AG04450 (cell line): Measurements from ENCODE around the gene CRHR1. TPM values are rescaled to one million over a fixed set of nuclear protein-coding genes. Genes with fewer than 3 reads are reported as not detected.

ENCODE experiments used
- CTCF ChIA-PET: fragments of 300-600, 350-600 bp; formaldehyde crosslinking; extraction: SDS; loops from one replicate; lab custom pipeline; 2022; ENCODE audit warnings: antibody characterized with exemption, inconsistent platforms; lab: Charles Lee
- POLR2A ChIA-PET: fragments of 350-600 bp; formaldehyde crosslinking; extraction: SDS; loops from one replicate; lab custom pipeline; 2021; ENCODE audit warnings: antibody characterized with exemption, inconsistent platforms; lab: Yijun Ruan, JAX
- DNase-seq: peaks from one replicate; pipeline ENCODE4 v3.0.0-alpha.2; 2011; ENCODE audit warnings: low read depth, low spot score
- H3K27ac ChIP-seq: one replicate; pipeline ENCODE4 v1.5.1; 2012; ENCODE audit warnings: low read depth, low read length, control low read depth
- H3K27me3 ChIP-seq: one replicate; pipeline ENCODE4 v1.6.0; 2012; ENCODE audit warnings: low read length; ENCODE audit not compliant: control insufficient read depth, insufficient read depth
- H3K4me3 ChIP-seq: 2 replicates; pipeline ENCODE4 v1.5.1; 2011; ENCODE audit warnings: mild to moderate bottlenecking, low read depth, low read length, control low read depth
- H3K9me3 ChIP-seq: 2 replicates; pipeline ENCODE4 v1.5.1; 2012; ENCODE audit warnings: low read length; ENCODE audit not compliant: control insufficient read depth, insufficient read depth
- polyA plus RNA-seq: library from polyadenylated mRNA; depleted of rRNA; stranded (reverse); fragments of >200 nt; gene quantifications from 2 replicates; pipeline ENCODE4 v1.2.3, GENCODE V29; 2011
- TF ChIP-seq, protein P1 (sequence below): IDR thresholded peaks from 2 replicates; pipeline ENCODE4 v1.5.1; 2011; ENCODE audit warnings: low read depth, low read length, control low read depth, inconsistent platforms

Gene CRHR1
- polyA plus RNA-seq, 1 experiment = not detected

DNA sequence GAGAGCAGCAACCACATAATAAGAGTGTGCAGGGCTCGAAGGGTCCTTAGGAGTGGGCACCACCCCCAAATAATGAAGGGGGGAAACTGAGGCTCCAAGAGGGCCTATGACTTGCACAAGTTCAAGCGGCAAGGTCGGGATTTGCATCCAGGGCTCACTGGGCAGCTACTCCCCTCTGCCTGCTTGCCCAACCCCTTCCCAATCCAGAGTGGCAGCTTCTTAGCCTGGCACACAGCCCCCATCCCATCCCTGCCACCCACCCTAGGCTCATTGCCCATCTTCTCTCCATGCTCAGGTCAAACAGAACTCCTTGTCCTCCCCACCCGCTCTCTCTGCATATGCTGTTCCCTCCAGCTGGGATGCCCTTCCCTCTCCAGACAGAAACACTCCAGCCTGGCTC is 63.0 kb downstream of the CRHR1 start:
- TF ChIP-seq, protein P1, sequence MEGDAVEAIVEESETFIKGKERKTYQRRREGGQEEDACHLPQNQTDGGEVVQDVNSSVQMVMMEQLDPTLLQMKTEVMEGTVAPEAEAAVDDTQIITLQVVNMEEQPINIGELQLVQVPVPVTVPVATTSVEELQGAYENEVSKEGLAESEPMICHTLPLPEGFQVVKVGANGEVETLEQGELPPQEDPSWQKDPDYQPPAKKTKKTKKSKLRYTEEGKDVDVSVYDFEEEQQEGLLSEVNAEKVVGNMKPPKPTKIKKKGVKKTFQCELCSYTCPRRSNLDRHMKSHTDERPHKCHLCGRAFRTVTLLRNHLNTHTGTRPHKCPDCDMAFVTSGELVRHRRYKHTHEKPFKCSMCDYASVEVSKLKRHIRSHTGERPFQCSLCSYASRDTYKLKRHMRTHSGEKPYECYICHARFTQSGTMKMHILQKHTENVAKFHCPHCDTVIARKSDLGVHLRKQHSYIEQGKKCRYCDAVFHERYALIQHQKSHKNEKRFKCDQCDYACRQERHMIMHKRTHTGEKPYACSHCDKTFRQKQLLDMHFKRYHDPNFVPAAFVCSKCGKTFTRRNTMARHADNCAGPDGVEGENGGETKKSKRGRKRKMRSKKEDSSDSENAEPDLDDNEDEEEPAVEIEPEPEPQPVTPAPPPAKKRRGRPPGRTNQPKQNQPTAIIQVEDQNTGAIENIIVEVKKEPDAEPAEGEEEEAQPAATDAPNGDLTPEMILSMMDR = no peak
- ChIA-PET POLR2A (no interaction called here), CTCF (interaction anchor here (0.6 kb wide), 1 partner anchor 657 kb away, joined by 3 read pairs; no protein-coding TSS in a partner anchor)
- DNase-seq = no peak
- H3K4me3 ChIP-seq = no peak overlapping the region
- peaks cover 10% of the 10 kb centered on the region for H3K27me3 ChIP-seq
- no peak overlapping the region for H3K27ac ChIP-seq
- no peaks in the 10 kb centered on the region; the same call in 1 of the 2 replicates for H3K9me3 ChIP-seq

GRCh38 chr17:45847747-45848146 is 63.6 kb downstream of the CRHR1 start:
- DNase-seq = no peak
- ChIA-PET CTCF (no interaction called here), POLR2A (no interaction called here)

DNA sequence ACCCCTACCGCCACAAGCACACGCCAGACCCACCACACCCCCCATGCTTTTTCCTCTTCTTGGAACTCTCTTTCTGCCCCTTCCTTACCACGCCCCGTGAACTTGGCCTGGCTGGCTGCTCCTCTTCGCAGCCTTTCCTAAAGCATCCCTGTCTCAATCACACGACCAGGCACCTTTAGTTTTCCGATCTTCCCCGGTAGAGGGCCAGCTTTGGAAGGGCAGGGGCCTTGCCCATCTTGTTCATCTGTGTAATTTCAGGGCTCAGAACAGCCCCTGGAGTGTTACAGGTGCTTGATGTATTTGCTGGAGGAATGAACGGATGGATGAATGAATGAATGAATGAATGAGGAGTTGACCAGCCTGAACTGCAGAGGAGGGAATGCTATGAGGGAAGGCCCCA is 64.3 kb downstream of the CRHR1 start:
- POLR2A ChIA-PET = no interaction called here
- DNase-seq = no peak
- H3K27ac ChIP-seq = no peak overlapping the region
- peaks cover 10% of the 10 kb centered on the region for H3K27me3 ChIP-seq
- H3K4me3 ChIP-seq = no peak overlapping the region
- TF ChIP-seq, protein P1 = no peak
- H3K9me3 ChIP-seq = no peaks in the 10 kb centered on the region; the same call in 1 of the 2 replicates
- CTCF ChIA-PET = interaction anchor here (2.1 kb wide), 1 partner anchor 713 kb away, joined by 5 read pairs; the partner anchor contains the start of gene ACBD4

More at GRCh38 chr17:45847747-45848146, 63.6 kb downstream of the CRHR1 start:
- peaks cover 10% of the 10 kb centered on the region for H3K27me3 ChIP-seq
- TF ChIP-seq, protein P1 = no peak
- no peak overlapping the region for H3K27ac ChIP-seq
- H3K4me3 ChIP-seq = no peak overlapping the region
- H3K9me3 ChIP-seq = no peaks in the 10 kb centered on the region; the same call in 1 of the 2 replicates

DNA sequence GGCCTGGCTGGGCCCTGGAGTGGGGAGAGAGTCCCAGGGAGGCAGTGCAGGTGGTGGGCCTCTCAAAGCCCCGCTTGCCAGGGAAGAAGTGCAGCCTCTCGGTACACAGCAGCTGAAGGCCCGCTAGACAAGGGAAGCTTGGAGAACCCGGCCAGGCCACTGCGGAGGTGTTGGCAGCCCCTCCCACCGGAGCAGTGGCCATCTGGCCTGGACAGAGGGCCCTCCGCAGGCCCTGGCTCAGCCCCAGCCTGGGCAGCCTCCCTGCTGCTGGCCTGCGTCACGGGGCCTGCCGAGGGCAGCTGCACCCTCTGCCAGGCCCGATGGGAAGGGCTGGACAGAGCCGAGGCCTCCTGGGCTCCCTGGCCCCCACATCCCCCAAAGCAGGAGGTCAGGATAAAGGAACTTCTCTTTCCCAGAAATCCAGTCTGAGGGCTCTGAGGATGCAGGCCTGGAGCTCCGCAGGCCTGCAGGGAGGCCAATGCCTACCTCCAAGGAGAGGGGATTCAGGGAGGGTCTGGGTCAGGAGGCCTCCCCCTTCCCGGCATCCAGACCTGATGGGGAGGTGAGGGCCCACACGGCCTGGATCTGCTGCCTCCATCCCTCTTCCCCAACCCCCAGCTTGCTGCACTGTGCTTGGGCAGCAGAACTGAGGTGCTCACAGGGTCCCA is 64.9 kb downstream of the CRHR1 start:
- peaks cover 10% of the 10 kb centered on the region for H3K27me3 ChIP-seq
- H3K9me3 ChIP-seq = no peaks in the 10 kb centered on the region; the same call in 1 of the 2 replicates
- ChIA-PET POLR2A (no interaction called here), CTCF (interaction anchor here (1.5 to 2.1 kb wide), 2 partner anchors 17 to 713 kb away, joined by 4 to 5 read pairs; partner anchors contain the start of gene ACBD4)
- no peak for DNase-seq
- TF ChIP-seq, protein P1 = no peak
- no peak overlapping the region for H3K27ac ChIP-seq
- no peak overlapping the region for H3K4me3 ChIP-seq

DNA sequence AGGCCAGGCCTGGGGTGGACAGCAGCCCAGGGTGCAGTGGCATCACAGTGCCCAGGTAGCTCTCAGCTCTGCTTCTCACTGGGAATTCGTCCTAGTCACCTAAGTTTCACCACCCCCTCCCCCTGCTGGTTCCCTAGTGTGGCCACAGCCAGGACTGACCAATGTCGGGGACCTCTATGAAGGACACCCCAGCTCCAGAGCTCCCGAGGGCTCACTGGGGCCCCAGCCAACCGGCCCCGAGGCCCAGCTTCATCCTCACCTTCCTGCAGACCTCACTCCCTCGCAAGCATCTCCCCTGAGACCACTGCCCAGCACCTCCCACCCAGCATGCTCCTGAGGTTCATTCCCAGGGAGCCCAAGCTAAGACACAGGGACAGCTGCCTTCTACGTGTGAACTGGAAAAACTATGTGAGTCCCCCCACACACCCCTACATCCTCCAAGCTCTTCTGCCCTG is 65.4 kb downstream of the CRHR1 start:
- CTCF ChIA-PET = interaction anchor here (1.5 to 2.1 kb wide), 2 partner anchors 17 to 714 kb away, joined by 4 to 5 read pairs; partner anchors contain the start of gene ACBD4
- POLR2A ChIA-PET = no interaction called here
- TF ChIP-seq, protein P1 = no peak
- Histone ChIP-seq H3K4me3 (no peak overlapping the region), H3K9me3 (no peaks in the 10 kb centered on the region; the same call in 1 of the 2 replicates), H3K27me3 (peaks cover 10% of the 10 kb centered on the region), H3K27ac (no peak overlapping the region)
- no peak for DNase-seq
